ENCODE results near the gene EFEMP1. TPM values are rescaled to one million over a fixed set of nuclear protein-coding genes. Genes with fewer than 3 reads are reported as not detected.

Gene EFEMP1
- total RNA-seq, 1 experiment from 2014 or later = 0.34 TPM

DNA sequence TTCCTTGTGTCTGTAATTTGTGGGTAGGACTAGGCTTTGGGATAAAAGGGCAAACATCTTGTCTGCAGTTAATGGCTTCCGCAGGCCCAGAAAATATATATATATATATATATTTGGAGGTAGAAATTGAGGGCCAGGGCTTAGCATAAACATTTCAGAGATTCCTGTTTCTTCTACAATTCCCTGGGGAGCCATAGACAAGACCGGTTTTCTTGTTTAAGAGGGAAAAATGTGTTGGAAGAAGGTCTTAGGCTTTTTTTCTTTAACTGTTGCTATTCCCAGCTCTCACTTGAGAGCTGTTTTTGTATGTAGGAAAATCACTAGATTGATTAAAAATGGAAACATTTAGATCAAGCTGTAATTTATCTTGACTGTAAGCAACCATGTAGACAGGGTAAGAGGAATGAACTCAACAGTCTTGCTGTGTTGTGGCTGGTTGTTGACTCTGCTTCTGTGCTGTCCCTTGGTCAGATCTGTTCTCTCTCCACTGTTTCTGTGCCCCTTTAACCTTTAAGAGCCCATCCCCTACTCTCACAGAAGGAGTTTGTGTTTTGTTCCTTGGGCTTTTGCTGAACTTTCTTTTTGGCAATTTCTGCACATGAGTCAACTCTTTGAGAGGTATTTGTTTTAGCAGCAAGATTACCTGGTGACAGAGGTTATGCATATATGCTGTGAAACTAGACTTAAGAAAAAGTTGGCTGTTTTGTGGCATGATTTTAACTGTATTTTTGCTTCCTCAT lies 58.3 kb downstream of the EFEMP1 start:
- Histone ChIP-seq H3K4me1 (ENCODE audit: control insufficient read depth in 1 of 2, insufficient read depth in 2 of 2, low read length in 2 of 2) (no peaks in the 10 kb centered on the region), H3K27me3 (ENCODE audit: insufficient read depth, low read length) (no peaks in the 10 kb centered on the region), H3K79me2 (ENCODE audit: insufficient read depth, low read length) (no peaks in the 10 kb centered on the region), H3K9ac (ENCODE audit: low read length) (no peak overlapping the region), H3K9me2 (ENCODE audit: insufficient read depth) (no peaks in the 10 kb centered on the region), H3K4me2 (ENCODE audit: low read length) (no peak overlapping the region), H4K20me1 (ENCODE audit: insufficient read depth) (no peaks in the 10 kb centered on the region), H3K4me3 (replicated peaks in 1 of 2; ENCODE audit: low read depth in 1 of 2, low read length in 2 of 2) (no peak overlapping the region), H3K9me3 (ENCODE audit: control insufficient read depth in 1 of 2, insufficient read depth in 1 of 2, low read depth in 1 of 2, low read length in 2 of 2) (no peaks in the 10 kb centered on the region), H3K27ac (ENCODE audit: low read depth, low read length) (no peak overlapping the region), H3K36me3 (ENCODE audit: control insufficient read depth in 1 of 2, insufficient read depth in 2 of 2, low read length in 2 of 2) (no peaks in the 10 kb centered on the region), H2AFZ (ENCODE audit: low read depth, low read length, poor library complexity, severe bottlenecking) (no peak overlapping the region)
- ChIA-PET POLR2A (no interaction called here), RAD21 (ENCODE audit: low non-redundant PET in 1 of 2, low total read pairs in 2 of 2, uncharacterized antibody in 2 of 2, unreplicated experiment in 2 of 2) (no interaction called here), CTCF (no interaction called here)
- DNase-seq (ENCODE audit: low read depth, low spot score) (no peak), ATAC-seq (no peak)
- intact Hi-C loops (cut with micrococcal nuclease) = no loop called here
- TF ChIP-seq JUND (IDR thresholded peaks at IDR 0.05) (no peak), RAD21 (IDR thresholded peaks at IDR 0.05; ENCODE audit: low read depth) (no peak), YY1 (IDR thresholded peaks at IDR 0.05; ENCODE audit: extremely low read depth, insufficient replicate concordance, low read depth, low read length) (no peak), TCF7L2 (IDR thresholded peaks at IDR 0.05; ENCODE audit: borderline replicate concordance, extremely low read depth, insufficient read depth, insufficient read length) (no peak), EGR1 (IDR thresholded peaks at IDR 0.05; ENCODE audit: low read depth) (no peak), FOSL1 (IDR thresholded peaks at IDR 0.05; ENCODE audit: low read depth) (no peak), POLR2AphosphoS5 (IDR thresholded peaks at IDR 0.05; ENCODE audit: low read depth, low read length) (no peak), SP1 (IDR thresholded peaks at IDR 0.05; ENCODE audit: low read depth) (no peak), CBX3 (IDR thresholded peaks at IDR 0.05; ENCODE audit: low read depth) (no peak), EZH2phosphoT487 (IDR thresholded peaks at IDR 0.05; ENCODE audit: borderline replicate concordance) (no peak), SIN3A (IDR thresholded peaks at IDR 0.05; ENCODE audit: low read depth) (no peak), CEBPB (IDR thresholded peaks at IDR 0.05; ENCODE audit: low read depth) (no peak), EZH2 (IDR thresholded peaks at IDR 0.05) (no peak), SRF (IDR thresholded peaks at IDR 0.05; ENCODE audit: low read depth) (no peak), ELF1 (IDR thresholded peaks at IDR 0.05; ENCODE audit: borderline replicate concordance, low read depth) (no peak), POLR2A (IDR thresholded peaks at IDR 0.05; ENCODE audit: borderline replicate concordance, extremely low read depth, insufficient read depth, insufficient read length) (no peak)
- TF ChIP-seq, protein P1, sequence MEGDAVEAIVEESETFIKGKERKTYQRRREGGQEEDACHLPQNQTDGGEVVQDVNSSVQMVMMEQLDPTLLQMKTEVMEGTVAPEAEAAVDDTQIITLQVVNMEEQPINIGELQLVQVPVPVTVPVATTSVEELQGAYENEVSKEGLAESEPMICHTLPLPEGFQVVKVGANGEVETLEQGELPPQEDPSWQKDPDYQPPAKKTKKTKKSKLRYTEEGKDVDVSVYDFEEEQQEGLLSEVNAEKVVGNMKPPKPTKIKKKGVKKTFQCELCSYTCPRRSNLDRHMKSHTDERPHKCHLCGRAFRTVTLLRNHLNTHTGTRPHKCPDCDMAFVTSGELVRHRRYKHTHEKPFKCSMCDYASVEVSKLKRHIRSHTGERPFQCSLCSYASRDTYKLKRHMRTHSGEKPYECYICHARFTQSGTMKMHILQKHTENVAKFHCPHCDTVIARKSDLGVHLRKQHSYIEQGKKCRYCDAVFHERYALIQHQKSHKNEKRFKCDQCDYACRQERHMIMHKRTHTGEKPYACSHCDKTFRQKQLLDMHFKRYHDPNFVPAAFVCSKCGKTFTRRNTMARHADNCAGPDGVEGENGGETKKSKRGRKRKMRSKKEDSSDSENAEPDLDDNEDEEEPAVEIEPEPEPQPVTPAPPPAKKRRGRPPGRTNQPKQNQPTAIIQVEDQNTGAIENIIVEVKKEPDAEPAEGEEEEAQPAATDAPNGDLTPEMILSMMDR (IDR thresholded peaks at IDR 0.05 in 2 of 3, conservative IDR thresholded peaks at IDR 0.05 in 1 of 3; ENCODE audit: borderline replicate concordance in 1 of 3, insufficient read depth in 1 of 3, low read depth in 2 of 3, low read length in 2 of 3) = no peak
- TF ChIP-seq, protein P2, sequence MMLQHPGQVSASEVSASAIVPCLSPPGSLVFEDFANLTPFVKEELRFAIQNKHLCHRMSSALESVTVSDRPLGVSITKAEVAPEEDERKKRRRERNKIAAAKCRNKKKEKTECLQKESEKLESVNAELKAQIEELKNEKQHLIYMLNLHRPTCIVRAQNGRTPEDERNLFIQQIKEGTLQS (IDR thresholded peaks at IDR 0.05) = no peak
- TF ChIP-seq, protein P3, sequence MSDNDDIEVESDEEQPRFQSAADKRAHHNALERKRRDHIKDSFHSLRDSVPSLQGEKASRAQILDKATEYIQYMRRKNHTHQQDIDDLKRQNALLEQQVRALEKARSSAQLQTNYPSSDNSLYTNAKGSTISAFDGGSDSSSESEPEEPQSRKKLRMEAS (IDR thresholded peaks at IDR 0.05) = no peak
- TF ChIP-seq, protein P4, sequence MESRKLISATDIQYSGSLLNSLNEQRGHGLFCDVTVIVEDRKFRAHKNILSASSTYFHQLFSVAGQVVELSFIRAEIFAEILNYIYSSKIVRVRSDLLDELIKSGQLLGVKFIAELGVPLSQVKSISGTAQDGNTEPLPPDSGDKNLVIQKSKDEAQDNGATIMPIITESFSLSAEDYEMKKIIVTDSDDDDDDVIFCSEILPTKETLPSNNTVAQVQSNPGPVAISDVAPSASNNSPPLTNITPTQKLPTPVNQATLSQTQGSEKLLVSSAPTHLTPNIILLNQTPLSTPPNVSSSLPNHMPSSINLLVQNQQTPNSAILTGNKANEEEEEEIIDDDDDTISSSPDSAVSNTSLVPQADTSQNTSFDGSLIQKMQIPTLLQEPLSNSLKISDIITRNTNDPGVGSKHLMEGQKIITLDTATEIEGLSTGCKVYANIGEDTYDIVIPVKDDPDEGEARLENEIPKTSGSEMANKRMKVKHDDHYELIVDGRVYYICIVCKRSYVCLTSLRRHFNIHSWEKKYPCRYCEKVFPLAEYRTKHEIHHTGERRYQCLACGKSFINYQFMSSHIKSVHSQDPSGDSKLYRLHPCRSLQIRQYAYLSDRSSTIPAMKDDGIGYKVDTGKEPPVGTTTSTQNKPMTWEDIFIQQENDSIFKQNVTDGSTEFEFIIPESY (IDR thresholded peaks at IDR 0.05; ENCODE audit: extremely low read depth, insufficient replicate concordance, low read length) = no peak
- no TSS peak for BruUV-seq (replicated peaks)
